WTC11 (cell line): Measurements from ENCODE around the gene CD300LD. TPM values are rescaled to one million over a fixed set of nuclear protein-coding genes. Genes with fewer than 3 reads are reported as not detected.

Experiments used
- ATAC-seq: fragments of 200-7000 bp; cut with Tn5 transposase; 2 replicates; pipeline ENCODE4 v1.10.0; 2021; ENCODE audit warnings: mild to moderate bottlenecking, moderate library complexity
- CTCF ChIA-PET: fragments of 300-600 bp; sonication (Branson Sonifier 250); formaldehyde crosslinking; loops from one replicate; lab custom pipeline; 2021; ENCODE audit warnings: antibody characterized with exemption; lab: Charles Lee
- POLR2A ChIA-PET: fragments of 350-600 bp; sonication (Branson Sonifier 250); formaldehyde crosslinking; loops from one replicate; lab custom pipeline; 2021; ENCODE audit warnings: antibody characterized with exemption; lab: Charles Lee
- DNase-seq: peaks from one replicate; pipeline ENCODE4 v3.0.0; 2021; ENCODE audit warnings: low spot score
- H3K27ac Mint-ChIP-seq: 2 replicates; pipeline ENCODE4 v1.8.0; 2021; ENCODE audit warnings: mixed read lengths
- H3K27me3 Mint-ChIP-seq: 2 replicates; pipeline ENCODE4 v1.8.0; 2021; ENCODE audit warnings: low read depth, mild to moderate bottlenecking, moderate library complexity, mixed read lengths
- H3K36me3 Mint-ChIP-seq: 2 replicates; pipeline ENCODE4 v1.8.0; 2021; ENCODE audit warnings: mixed read lengths
- H3K4me1 Mint-ChIP-seq: 2 replicates; pipeline ENCODE4 v1.8.0; 2022; ENCODE audit warnings: mixed read lengths
- H3K4me3 Mint-ChIP-seq: 2 replicates; pipeline ENCODE4 v1.8.0; 2021; ENCODE audit warnings: mild to moderate bottlenecking, moderate library complexity, mixed read lengths
- H3K9me3 Mint-ChIP-seq: 2 replicates; pipeline ENCODE4 v1.8.0; 2021; ENCODE audit warnings: mixed read lengths
- AFF4 ChIP-seq: sonication (generic); formaldehyde crosslinking; IDR thresholded peaks from 2 replicates; pipeline ENCODE4 v1.8.1; 2023; ENCODE audit warnings: mild to moderate bottlenecking, missing genetic modification reagents, borderline replicate concordance
- FOXK1 ChIP-seq: sonication (generic); formaldehyde crosslinking; IDR thresholded peaks from 2 replicates; pipeline ENCODE4 v1.8.0; 2022; ENCODE audit warnings: mild to moderate bottlenecking, moderate library complexity, missing genetic modification reagents
- GRHL2 ChIP-seq: fragments of 250-450 bp; sonication (Bioruptor Pico); IDR thresholded peaks from 2 replicates; pipeline ENCODE4 v1.8.0; 2022; ENCODE audit warnings: mild to moderate bottlenecking, moderate library complexity; ENCODE audit not compliant: insufficient replicate concordance, severe bottlenecking
- IRF2 ChIP-seq: sonication (generic); formaldehyde crosslinking; IDR thresholded peaks from 2 replicates; pipeline ENCODE4 v1.8.0; 2022; ENCODE audit warnings: low read depth, missing genetic modification reagents, borderline replicate concordance
- JAZF1 ChIP-seq: fragments of 250-450 bp; sonication (Bioruptor Pico); IDR thresholded peaks from 2 replicates; pipeline ENCODE4 v1.9.0; 2021; ENCODE audit warnings: moderate library complexity, mild to moderate bottlenecking, inconsistent platforms
- KAT7 ChIP-seq: sonication (generic); formaldehyde crosslinking; IDR thresholded peaks from 2 replicates; pipeline ENCODE4 v1.8.1; 2023; ENCODE audit warnings: missing genetic modification reagents, mild to moderate bottlenecking, borderline replicate concordance
- NFATC4 ChIP-seq: fragments of 250-450 bp; sonication (Bioruptor Pico); IDR thresholded peaks from 2 replicates; pipeline ENCODE4 v1.9.0; 2021; ENCODE audit warnings: mild to moderate bottlenecking
- NFE2L1 ChIP-seq: sonication (generic); formaldehyde crosslinking; IDR thresholded peaks from 2 replicates; pipeline ENCODE4 v1.8.1; 2023; ENCODE audit warnings: missing genetic modification reagents
- RELA ChIP-seq: sonication (generic); formaldehyde crosslinking; IDR thresholded peaks from 2 replicates; pipeline ENCODE4 v1.8.1; 2022; ENCODE audit warnings: missing genetic modification reagents, mild to moderate bottlenecking, borderline replicate concordance
- SMAD4 ChIP-seq: sonication (generic); formaldehyde crosslinking; IDR thresholded peaks from 2 replicates; pipeline ENCODE4 v1.8.0; 2022; ENCODE audit warnings: mild to moderate bottlenecking, missing genetic modification reagents
- SOX15 ChIP-seq: fragments of 250-450 bp; sonication (Bioruptor Pico); IDR thresholded peaks from 2 replicates; pipeline ENCODE4 v1.9.0; 2021; ENCODE audit warnings: mild to moderate bottlenecking
- ZNF425 ChIP-seq: fragments of 250-450 bp; sonication (Bioruptor Pico); conservative IDR thresholded peaks from 2 replicates; pipeline ENCODE4 v1.9.0; 2021; ENCODE audit warnings: mild to moderate bottlenecking
- ZNF532 ChIP-seq: fragments of 250-450 bp; sonication (Bioruptor Pico); IDR thresholded peaks from 2 replicates; pipeline ENCODE4 v1.9.0; 2021; ENCODE audit warnings: mild to moderate bottlenecking, borderline replicate concordance
- total RNA-seq: library from RNA; stranded (reverse); gene quantifications from 3 replicates; pipeline ENCODE4 v1.2.3, GENCODE V29; 2021

Gene CD300LD
- total RNA-seq, 1 experiment from 2014 or later, result not detected

DNA sequence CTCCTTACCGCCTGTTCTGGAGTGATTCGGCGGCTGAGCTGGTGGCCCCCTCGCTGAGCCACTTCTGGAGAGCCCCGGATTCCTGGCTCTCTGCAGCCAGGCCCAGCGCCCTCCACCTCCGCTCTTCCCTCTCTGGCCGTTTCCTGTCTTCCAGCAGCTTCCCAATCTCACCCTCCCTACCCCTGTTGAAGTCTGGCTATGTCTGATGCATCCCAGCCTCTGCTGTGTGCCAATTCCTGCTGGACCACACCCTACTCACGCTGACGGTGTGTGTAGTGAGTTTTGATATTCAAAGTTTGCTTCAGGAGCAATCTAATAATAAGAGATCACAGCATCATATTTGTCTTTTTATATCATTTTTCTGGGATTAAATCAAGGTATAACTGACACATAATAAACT is 9.4 kb downstream of the CD300LD start:
- Mint-ChIP-seq H3K4me3 (no peak overlapping the region), H3K36me3 (no peaks in the 10 kb centered on the region)
- POLR2A ChIA-PET, result interaction anchor here (0.5 kb wide), 1 partner anchor 92 kb away, joined by 3 read pairs; no protein-coding TSS in a partner anchor
- no peak for ATAC-seq
- TF ChIP-seq SOX15, result no peak
- TF ChIP-seq, all 79 proteins: peak for 0
- CTCF ChIA-PET, result interaction anchor here (0.9 to 1.2 kb wide), 4 partner anchors 17 to 214 kb away, joined by 3 to 8 read pairs (median 4); no protein-coding TSS in a partner anchor
- no peak overlapping the region for H3K27ac Mint-ChIP-seq
- no peaks in the 10 kb centered on the region; the same call in 1 of the 2 replicates for H3K9me3 Mint-ChIP-seq
- peaks cover 7% of the 10 kb centered on the region for H3K27me3 Mint-ChIP-seq
- no peaks in the 10 kb centered on the region for H3K4me1 Mint-ChIP-seq
- no peak for DNase-seq

DNA sequence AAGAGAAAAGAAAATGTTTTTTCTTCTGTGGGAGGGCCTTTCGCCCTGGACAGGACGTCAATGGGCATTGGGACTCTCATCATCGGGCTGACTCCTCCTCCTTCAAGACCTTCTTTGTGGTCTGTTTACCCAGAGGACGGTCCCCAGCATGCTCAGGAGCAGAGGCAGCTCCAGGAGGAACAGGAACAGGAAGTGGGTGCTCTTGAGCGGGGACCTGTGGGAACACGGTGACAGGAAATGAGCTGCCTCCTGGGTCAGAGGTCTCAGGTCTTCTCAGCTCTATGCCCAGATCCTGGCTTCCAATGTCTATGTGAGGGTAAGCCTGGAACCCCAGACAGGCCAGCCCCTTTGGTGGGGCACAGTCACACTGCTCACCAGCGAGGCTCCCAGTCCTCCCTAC is 12.2 kb downstream of the CD300LD start:
- TF ChIP-seq NFE2L1 (CRISPR knock-in tag), result no peak
- peaks cover 6% of the 10 kb centered on the region for H3K4me1 Mint-ChIP-seq
- ChIA-PET POLR2A (no interaction called here), CTCF (interaction anchor here (2.6 kb wide), 1 partner anchor 14 kb away, joined by 14 read pairs; no protein-coding TSS in a partner anchor)
- DNase-seq (no peak), ATAC-seq (no peak)
- peaks cover 10% of the 10 kb centered on the region for H3K27me3 Mint-ChIP-seq
- H3K27ac Mint-ChIP-seq, result no peak overlapping the region
- no peak overlapping the region for H3K4me3 Mint-ChIP-seq
- H3K9me3 Mint-ChIP-seq, result peaks cover 3% of the 10 kb centered on the region; the same call in 1 of the 2 replicates
- H3K36me3 Mint-ChIP-seq, result no peaks in the 10 kb centered on the region

DNA sequence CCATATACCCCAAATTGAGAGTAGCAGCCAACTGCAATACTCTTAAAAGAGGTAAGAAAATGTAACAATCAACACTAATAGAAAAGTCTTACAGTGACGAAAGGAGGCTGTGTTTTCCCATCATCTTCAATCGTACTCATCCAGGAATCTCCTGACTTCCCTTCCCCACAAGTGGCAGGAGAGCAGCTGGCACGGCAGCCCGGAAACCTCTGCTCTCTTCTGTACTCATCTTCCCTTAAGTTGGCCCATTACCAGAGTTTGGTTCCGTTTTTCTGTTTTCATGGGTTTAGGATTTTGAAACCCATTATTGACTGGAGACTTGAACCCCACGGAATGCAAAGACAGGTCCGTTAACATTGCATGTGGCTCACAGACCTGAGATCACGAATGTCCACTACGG is 13.1 kb downstream of the CD300LD start:
- Mint-ChIP-seq H3K27ac (no peak overlapping the region), H3K4me3 (no peak overlapping the region), H3K9me3 (peaks cover 3% of the 10 kb centered on the region; the same call in 1 of the 2 replicates)
- POLR2A ChIA-PET, result no interaction called here
- CTCF ChIA-PET, result interaction anchor here (2.6 kb wide), 1 partner anchor 13 kb away, joined by 14 read pairs; no protein-coding TSS in a partner anchor
- no peak for TF ChIP-seq ZNF532 (CRISPR knock-in tag)
- TF ChIP-seq IRF2 (CRISPR knock-in tag), result no peak
- no peak for TF ChIP-seq ZNF425 (CRISPR knock-in tag)
- TF ChIP-seq NFATC4 (CRISPR knock-in tag), result no peak
- TF ChIP-seq, all 79 proteins: peak for 0
- Mint-ChIP-seq H3K27me3 (peaks cover 11% of the 10 kb centered on the region), H3K4me1 (peaks cover 6% of the 10 kb centered on the region), H3K36me3 (no peaks in the 10 kb centered on the region)
- no peak for DNase-seq
- ATAC-seq, result no peak

GRCh38 chr17:74574489-74575142 is 17.5 kb downstream of the CD300LD start:
- H3K4me1 Mint-ChIP-seq, result peaks cover 6% of the 10 kb centered on the region
- POLR2A ChIA-PET, result no interaction called here
- H3K36me3 Mint-ChIP-seq, result no peaks in the 10 kb centered on the region
- H3K4me3 Mint-ChIP-seq, result no peak overlapping the region
- ATAC-seq (no peak), DNase-seq (no peak)
- peaks cover 3% of the 10 kb centered on the region; the same call in 1 of the 2 replicates for H3K9me3 Mint-ChIP-seq
- CTCF ChIA-PET, result interaction anchor here (0.9 to 1.4 kb wide), 4 partner anchors 9 to 285 kb away, joined by 3 to 7 read pairs (median 4); partner anchors contain the start of gene GRIN2C
- peaks cover 17% of the 10 kb centered on the region for H3K27me3 Mint-ChIP-seq
- no peak overlapping the region for H3K27ac Mint-ChIP-seq
- no peak for TF ChIP-seq GRHL2 (CRISPR knock-in tag)
- TF ChIP-seq KAT7, result no peak
- TF ChIP-seq JAZF1 (CRISPR knock-in tag), result no peak
- no peak for TF ChIP-seq SMAD4
- TF ChIP-seq FOXK1 (CRISPR knock-in tag), result no peak
- no peak for TF ChIP-seq AFF4 (CRISPR knock-in tag)
- no peak for TF ChIP-seq RELA
